RCC 7860 (cell line): ENCODE results near the gene NR1H2.
"Not testable (repeated sequence)": the region's sequence is repeated elsewhere in the genome, so short reads cannot be mapped to it uniquely, and the experiment has no call there.

ENCODE experiments used
- DNase-seq: peaks from one replicate; pipeline ENCODE4 v3.0.0-alpha.2; 2015; ENCODE audit warnings: low spot score
- FAIRE-seq: peaks from 2 replicates; lab custom pipeline; 2012; peaks lifted over from hg19 to GRCh38; lab: Jason Lieb, UNC

Gene NR1H2

GRCh38 chr19:50376166-50377050 is at the start of gene NR1H2:
Gene NR1H2, plus strand, starts transcription at chr19:50376457. Its CDS starts 1,149 bp downstream, at chr19:50377606.
- peak; percentile 55 for FAIRE-seq
- DNase-seq = peak; percentile 87

- DNase-seq = no peak
- no peak for FAIRE-seq
Observed at GRCh38 chr19:50327013-50327412, 49.2 kb upstream of the NR1H2 start.

DNA sequence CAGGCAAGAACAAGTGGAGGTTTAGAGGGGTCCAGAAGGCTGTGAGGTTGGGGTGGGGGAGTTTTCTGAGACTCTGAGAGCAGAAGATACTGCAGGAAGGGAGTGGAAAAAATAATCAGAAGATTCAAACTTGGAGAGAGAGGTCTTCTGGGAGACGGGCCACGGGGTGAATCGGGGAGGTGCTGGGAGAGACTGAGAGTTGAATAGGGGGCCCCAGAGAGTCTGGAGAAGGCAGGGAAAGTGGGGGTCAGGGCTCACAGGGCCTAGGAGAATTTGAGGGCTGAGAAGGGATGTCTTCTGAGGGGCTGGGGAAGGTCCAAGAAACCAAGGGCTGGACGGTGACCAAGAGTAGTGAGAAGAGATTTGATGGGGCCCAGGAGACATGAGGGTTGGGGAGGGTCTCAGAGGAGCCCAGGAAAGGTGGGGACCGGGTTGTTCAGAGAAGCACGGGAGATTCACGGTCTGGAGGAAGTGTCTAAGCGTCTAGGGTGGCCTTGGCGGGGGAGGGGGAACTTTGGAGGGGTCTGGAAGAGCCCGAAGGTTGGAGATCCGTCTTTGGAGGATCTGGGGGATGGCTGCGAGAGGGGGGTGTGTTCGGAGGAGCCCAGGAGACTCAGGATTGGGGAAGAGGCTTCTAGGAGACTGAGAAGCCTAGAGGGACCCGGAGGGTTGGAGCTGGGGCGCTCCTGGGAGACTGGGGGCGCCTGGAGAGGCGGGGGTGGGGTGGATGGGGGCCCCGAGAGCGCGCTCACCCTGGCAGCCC is 48.6 kb upstream of the NR1H2 start:
- DNase-seq (no peak), FAIRE-seq (no peak)

- no peak for DNase-seq
Observed at GRCh38 chr19:50328224-50328872, 47.9 kb upstream of the NR1H2 start.

GRCh38 chr19:50328873-50329145 is 47.4 kb upstream of the NR1H2 start:
- no peak for FAIRE-seq
- DNase-seq = no peak

More at GRCh38 chr19:50328224-50328872, 47.9 kb upstream of the NR1H2 start:
- no peak for FAIRE-seq

DNA sequence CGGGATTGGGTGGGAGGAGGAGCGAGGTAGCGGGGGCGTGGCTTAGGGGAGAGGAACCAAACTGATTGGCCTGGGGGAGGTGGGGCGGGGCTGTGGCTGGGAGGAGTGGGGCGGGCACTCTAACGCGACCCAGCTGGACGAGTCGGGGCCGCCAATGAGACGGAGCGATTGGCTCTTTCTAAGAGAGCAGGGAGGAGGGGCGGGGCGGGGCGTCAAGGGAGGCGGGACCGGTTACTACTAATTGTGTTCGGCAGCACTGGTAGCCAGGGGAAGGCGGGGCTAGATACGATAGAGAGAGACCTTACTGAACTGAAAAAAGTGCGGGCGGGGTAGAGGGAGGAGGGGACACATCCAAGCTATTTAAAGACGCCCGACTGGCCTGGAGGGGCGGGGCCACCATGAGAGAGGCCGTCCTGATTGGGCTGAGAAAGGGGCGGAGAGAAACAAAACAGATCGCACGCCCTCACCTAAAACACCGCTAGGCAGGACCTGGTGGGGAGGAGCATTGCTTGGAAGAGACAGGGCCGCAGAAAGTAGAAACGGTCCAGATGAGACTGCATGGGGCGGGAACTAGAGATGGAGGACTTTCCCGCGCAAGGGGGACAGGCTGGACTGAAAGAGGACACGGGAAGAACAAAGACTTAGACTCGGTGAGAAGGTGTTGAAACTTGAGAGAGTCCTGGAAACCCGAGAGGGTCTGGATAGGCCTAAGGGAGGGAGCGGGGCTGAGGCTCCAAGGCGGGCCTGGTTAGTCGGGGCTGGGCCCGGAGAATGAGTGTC is 46.9 kb upstream of the NR1H2 start, which contains the start of gene KCNC3:
TSS of gene KCNC3 (minus strand) at position 232 of the 780 bp plus-strand sequence. CDS start 295 bp downstream, outside the sequence.
- DNase-seq (no peak), FAIRE-seq (no peak)

GRCh38 chr19:50329926-50330294 is 46.3 kb upstream of the NR1H2 start:
- FAIRE-seq, DNase-seq: not testable (repeated sequence)

- FAIRE-seq = no peak
- no peak for DNase-seq
Observed at GRCh38 chr19:50330365-50331078, 45.7 kb upstream of the NR1H2 start.

DNA sequence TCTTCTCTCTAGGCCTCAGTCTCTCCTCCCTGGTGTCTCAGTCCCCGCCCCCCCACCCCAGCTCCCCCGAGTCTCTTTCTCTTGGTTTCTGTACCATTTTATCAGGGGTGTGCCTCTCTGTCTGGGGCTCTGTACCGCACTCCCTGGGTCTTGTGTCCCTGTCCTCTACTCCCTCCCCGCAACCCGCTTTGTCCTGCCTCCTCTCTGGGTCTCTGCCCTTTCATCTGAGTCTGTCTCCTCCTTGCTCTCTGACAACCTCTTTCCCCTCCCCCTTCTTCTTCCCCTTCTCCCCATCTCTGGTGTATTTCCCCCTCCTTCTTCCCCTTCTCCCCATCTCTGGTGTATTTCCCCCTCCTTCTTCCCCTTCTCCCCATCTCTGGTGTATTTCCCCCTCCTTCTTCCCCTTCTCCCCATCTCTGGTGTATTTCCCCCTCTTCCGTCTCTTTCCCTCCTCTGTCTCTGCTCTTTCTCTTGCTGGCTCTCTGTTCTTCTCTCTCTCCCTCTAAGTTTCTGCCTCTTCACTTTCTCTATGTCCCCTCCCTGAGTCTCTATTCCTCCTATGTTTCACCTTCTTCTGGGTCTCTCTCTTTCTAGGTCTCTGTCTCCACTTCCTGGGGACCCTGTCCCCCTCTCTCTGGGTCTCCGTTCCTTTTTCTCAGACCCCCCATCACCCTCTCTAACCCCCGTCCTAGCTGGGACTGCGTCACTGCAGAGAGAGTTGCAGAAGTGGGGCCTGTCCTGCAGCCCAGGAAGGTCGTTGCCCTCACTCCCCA is 44.9 kb upstream of the NR1H2 start:
- DNase-seq = no peak
- no peak for FAIRE-seq

DNA sequence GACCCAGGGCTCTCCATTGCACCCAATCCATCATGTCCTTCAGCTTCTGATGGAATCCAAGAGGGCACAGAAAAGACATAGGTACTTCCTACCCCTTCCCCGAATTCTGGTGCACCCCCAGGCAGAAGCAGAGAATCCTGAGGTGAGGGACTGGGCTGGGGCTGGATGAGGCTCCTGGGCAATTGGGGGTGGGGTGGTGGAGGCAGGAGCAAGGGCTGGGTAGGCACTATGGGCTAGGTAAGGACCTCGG is 44.3 kb upstream of the NR1H2 start:
- FAIRE-seq = no peak
- no peak for DNase-seq

DNA sequence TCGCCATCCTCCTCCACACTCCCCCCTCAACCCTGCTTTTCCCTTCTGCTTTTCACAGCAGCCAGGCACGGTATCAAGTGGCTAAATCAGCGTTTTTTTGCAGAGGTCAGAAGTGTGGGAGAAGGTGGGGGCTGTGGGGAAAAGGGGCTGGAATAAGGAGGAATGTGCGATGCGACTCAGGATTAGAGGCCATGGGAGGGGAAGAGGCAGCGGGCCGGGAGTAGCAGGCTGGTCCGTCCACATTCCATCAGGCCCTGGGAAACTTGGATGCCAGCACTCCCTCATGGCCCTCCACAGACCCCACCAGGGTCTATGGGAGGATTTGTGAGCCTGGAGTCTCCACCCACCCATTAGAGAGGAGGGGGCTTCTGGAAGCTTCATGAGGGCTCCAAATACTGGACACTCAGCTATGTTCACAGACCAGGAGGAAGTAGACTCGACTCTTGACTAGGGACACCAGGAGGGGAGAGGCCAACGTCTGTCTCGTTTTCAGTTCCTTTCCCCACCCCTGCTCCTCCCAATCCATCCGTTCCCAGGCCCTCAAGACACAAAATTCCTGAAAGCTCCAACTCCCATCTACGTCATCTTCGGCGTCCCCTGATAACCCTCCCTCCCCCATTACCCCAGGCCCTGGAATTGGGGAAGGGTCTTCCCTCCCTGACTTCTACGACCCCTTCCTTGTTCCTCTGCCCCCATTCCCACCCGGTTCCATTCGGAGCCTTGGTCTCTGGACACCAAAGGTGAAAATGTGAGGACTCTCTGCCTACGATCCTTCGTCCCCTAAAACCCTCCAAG is 43.8 kb upstream of the NR1H2 start:
- DNase-seq (no peak), FAIRE-seq (no peak)

- DNase-seq (no peak), FAIRE-seq (no peak)
Observed at GRCh38 chr19:50333235-50333736, 43.0 kb upstream of the NR1H2 start.

GRCh38 chr19:50333737-50334617 is 42.3 kb upstream of the NR1H2 start:
- FAIRE-seq = no peak

GRCh38 chr19:50334741-50335421 is 41.4 kb upstream of the NR1H2 start:
- no peak for DNase-seq

More at GRCh38 chr19:50333737-50334617, 42.3 kb upstream of the NR1H2 start:
- DNase-seq = no peak

GRCh38 chr19:50337031-50337430 is 39.2 kb upstream of the NR1H2 start:
- FAIRE-seq, DNase-seq: not testable (repeated sequence)

More at GRCh38 chr19:50334741-50335421, 41.4 kb upstream of the NR1H2 start:
- no peak for FAIRE-seq

GRCh38 chr19:50340331-50340730 is 35.9 kb upstream of the NR1H2 start:
- FAIRE-seq = no peak

GRCh38 chr19:50341091-50341564 is 35.1 kb upstream of the NR1H2 start:
- FAIRE-seq = no peak
- DNase-seq = no peak

More at GRCh38 chr19:50340331-50340730, 35.9 kb upstream of the NR1H2 start:
- DNase-seq = no peak
